HEK293 (cell line): ENCODE results near the gene CCDC150.

Source experiments
- CTCF ChIA-PET: fragments of 350-600 bp; formaldehyde crosslinking; extraction: SDS; loops from one replicate; lab custom pipeline; 2021; ENCODE audit warnings: antibody characterized with exemption; lab: Yijun Ruan, JAX
- POLR2A ChIA-PET: fragments of 300-600 bp; formaldehyde crosslinking; extraction: SDS; loops from one replicate; lab custom pipeline; 2020; ENCODE audit warnings: antibody characterized with exemption, inconsistent platforms; lab: Yijun Ruan, JAX
- H3K27ac ChIP-seq: fragments of 200-500 bp; sonication (Bioruptor generic); 2 replicates; pipeline ENCODE4 v1.5.1; 2014; ENCODE audit warnings: low read depth, low read length, control low read depth, inconsistent platforms; ENCODE audit errors: extremely low read depth
- H3K36me3 ChIP-seq, 2 experiments: fragments of 200-500 bp in 1 of 2; sonication (Bioruptor generic) in 1 of 2; 1 replicate in 1 of 2; 2 replicates in 1 of 2; pipeline ENCODE4 v1.5.1; 2014 to 2017; ENCODE audit warnings: inconsistent platforms in 2 of 2, low read length in 2 of 2; ENCODE audit not compliant: control insufficient read depth in 2 of 2, insufficient read depth in 1 of 2
- H3K4me1 ChIP-seq: fragments of 200-500 bp; sonication (Bioruptor generic); 2 replicates; pipeline ENCODE4 v1.5.1; 2014; ENCODE audit warnings: mild to moderate bottlenecking, low read length, inconsistent platforms; ENCODE audit not compliant: control insufficient read depth, insufficient read depth
- H3K4me3 ChIP-seq: 2 replicates; pipeline ENCODE4 v1.5.1; 2011; ENCODE audit warnings: low read depth, mild to moderate bottlenecking, control low read depth, low read length, moderate library complexity
- H3K9me3 ChIP-seq: fragments of 200-500 bp; sonication (Bioruptor generic); 2 replicates; pipeline ENCODE4 v1.5.1; 2014; ENCODE audit warnings: low read depth, low read length, inconsistent platforms; ENCODE audit not compliant: control insufficient read depth, insufficient read depth
- ATF2 ChIP-seq: fragments of 450-650 bp; formaldehyde crosslinking; IDR thresholded peaks from 2 replicates; pipeline ENCODE4 v1.5.1; 2016; ENCODE audit warnings: missing biosample characterization, missing genetic modification characterization, low read depth
- BCL11A ChIP-seq: fragments of 450-650 bp; formaldehyde crosslinking; IDR thresholded peaks from 2 replicates; pipeline ENCODE4 v1.5.1; 2016; ENCODE audit warnings: low read depth, missing biosample characterization, missing genetic modification characterization
- GLI4 ChIP-seq: fragments of 450-650 bp; formaldehyde crosslinking; IDR thresholded peaks from 2 replicates; pipeline ENCODE4 v1.5.1; 2016; ENCODE audit warnings: missing biosample characterization, missing genetic modification characterization
- HOXD13 ChIP-seq: sonication (generic); formaldehyde crosslinking; IDR thresholded peaks from 2 replicates; pipeline ENCODE4 v1.8.0; 2022; ENCODE audit warnings: missing genetic modification reagents, borderline replicate concordance
- MEIS1 ChIP-seq: sonication (generic); formaldehyde crosslinking; IDR thresholded peaks from 2 replicates; pipeline ENCODE4 v1.8.1; 2022; ENCODE audit warnings: missing genetic modification reagents, mild to moderate bottlenecking, borderline replicate concordance
- PATZ1 ChIP-seq: fragments of 450-650 bp; formaldehyde crosslinking; IDR thresholded peaks from 2 replicates; pipeline ENCODE4 v1.5.1; 2016; ENCODE audit warnings: missing biosample characterization, missing genetic modification characterization
- ZBTB8A ChIP-seq: fragments of 450-650 bp; formaldehyde crosslinking; IDR thresholded peaks from 2 replicates; pipeline ENCODE4 v1.5.1; 2016; ENCODE audit warnings: missing biosample characterization, missing genetic modification characterization
- ZNF114 ChIP-seq: fragments of 450-650 bp; formaldehyde crosslinking; IDR thresholded peaks from 2 replicates; pipeline ENCODE4 v1.5.0; 2017; ENCODE audit warnings: missing biosample characterization, missing genetic modification characterization
- ZNF16 ChIP-seq: fragments of 450-650 bp; formaldehyde crosslinking; IDR thresholded peaks from 2 replicates; pipeline ENCODE4 v1.5.1; 2016; ENCODE audit warnings: low read depth, missing biosample characterization, missing genetic modification characterization
- ZNF18 ChIP-seq: fragments of 450-650 bp; formaldehyde crosslinking; IDR thresholded peaks from 2 replicates; pipeline ENCODE4 v1.5.1; 2016; ENCODE audit warnings: missing biosample characterization, missing genetic modification characterization
- ZNF184 ChIP-seq: fragments of 450-650 bp; IDR thresholded peaks from 2 replicates; pipeline ENCODE4 v1.5.1; 2018; ENCODE audit warnings: missing biosample characterization, mild to moderate bottlenecking, missing genetic modification characterization
- ZNF211 ChIP-seq: fragments of 450-650 bp; formaldehyde crosslinking; IDR thresholded peaks from 2 replicates; pipeline ENCODE4 v1.5.1; 2016; ENCODE audit warnings: low read depth, missing biosample characterization, missing genetic modification characterization
- ZNF335 ChIP-seq: fragments of 450-650 bp; formaldehyde crosslinking; conservative IDR thresholded peaks from 2 replicates; pipeline ENCODE4 v1.5.1; 2016; ENCODE audit warnings: missing biosample characterization, missing genetic modification characterization
- ZNF362 ChIP-seq: fragments of 450-650 bp; formaldehyde crosslinking; IDR thresholded peaks from 2 replicates; pipeline ENCODE4 v1.5.1; 2016; ENCODE audit warnings: missing biosample characterization, missing genetic modification characterization
- ZNF561 ChIP-seq: fragments of 450-650 bp; IDR thresholded peaks from 2 replicates; pipeline ENCODE4 v1.5.1; 2018; ENCODE audit warnings: missing biosample characterization, missing genetic modification characterization, borderline replicate concordance
- ZNF571 ChIP-seq: fragments of 450-650 bp; formaldehyde crosslinking; IDR thresholded peaks from 2 replicates; pipeline ENCODE4 v1.5.0; 2017; ENCODE audit warnings: missing biosample characterization, missing genetic modification characterization
- ZNF629 ChIP-seq: fragments of 450-650 bp; formaldehyde crosslinking; IDR thresholded peaks from 2 replicates; pipeline ENCODE4 v1.5.1; 2017; ENCODE audit warnings: missing biosample characterization, missing genetic modification characterization
- ZNF664 ChIP-seq: fragments of 450-650 bp; formaldehyde crosslinking; IDR thresholded peaks from 2 replicates; pipeline ENCODE4 v1.5.1; 2016; ENCODE audit warnings: missing biosample characterization, missing genetic modification characterization
- ZNF692 ChIP-seq: fragments of 450-650 bp; formaldehyde crosslinking; IDR thresholded peaks from 2 replicates; pipeline ENCODE4 v1.5.1; 2016; ENCODE audit warnings: missing biosample characterization, missing genetic modification characterization
- ZNF747 ChIP-seq: fragments of 450-650 bp; formaldehyde crosslinking; IDR thresholded peaks from 2 replicates; pipeline ENCODE4 v1.5.1; 2016; ENCODE audit warnings: missing biosample characterization, missing genetic modification characterization
- ZSCAN23 ChIP-seq: fragments of 450-650 bp; formaldehyde crosslinking; IDR thresholded peaks from 2 replicates; pipeline ENCODE4 v1.5.1; 2016; ENCODE audit warnings: missing biosample characterization, missing genetic modification characterization
- ZSCAN5A ChIP-seq: fragments of 450-650 bp; formaldehyde crosslinking; IDR thresholded peaks from 2 replicates; pipeline ENCODE4 v1.5.1; 2016; ENCODE audit warnings: missing biosample characterization, missing genetic modification characterization

The CCDC150 gene

GRCh38 chr2:196739031-196739430, 99.5 kb downstream of the CCDC150 start:
- POLR2A ChIA-PET, result no interaction called here

GRCh38 chr2:196742216-196742615, 102.7 kb downstream of the CCDC150 start:
- ChIA-PET CTCF (interaction anchor here (4.4 kb wide), 1 partner anchor 9 kb away, joined by 20 read pairs; no protein-coding TSS in a partner anchor), POLR2A (no interaction called here)
- Histone ChIP-seq H3K36me3 (peaks cover 0 to 14% of the 10 kb centered on the region in 2 experiments; a peak in 2 of 3 replicates), H3K27ac (no peak overlapping the region), H3K4me3 (no peak overlapping the region), H3K9me3 (no peaks in the 10 kb centered on the region), H3K4me1 (no peaks in the 10 kb centered on the region)
- TF ChIP-seq ZNF335 (tag by site-specific recombination) (no peak), ZNF16 (no peak), GLI4 (tag by site-specific recombination) (no peak), ZNF664 (tag by site-specific recombination) (no peak), BCL11A (tag by site-specific recombination) (no peak), ZNF629 (tag by site-specific recombination) (no peak)

More at GRCh38 chr2:196739031-196739430, 99.5 kb downstream of the CCDC150 start:
- Histone ChIP-seq H3K27ac (no peak overlapping the region), H3K9me3 (no peaks in the 10 kb centered on the region), H3K4me3 (no peak overlapping the region), H3K36me3 (peaks cover under 1 to 30% of the 10 kb centered on the region in 2 experiments), H3K4me1 (no peaks in the 10 kb centered on the region)
- CTCF ChIA-PET, result interaction anchor here (4.4 kb wide), 1 partner anchor 12 kb away, joined by 20 read pairs; no protein-coding TSS in a partner anchor
- TF ChIP-seq HOXD13 (CRISPR knock-in tag), result no peak
- TF ChIP-seq ZNF18 (tag by site-specific recombination), result no peak
- no peak for TF ChIP-seq ZNF362 (tag by site-specific recombination)
- TF ChIP-seq MEIS1 (CRISPR knock-in tag), result no peak
- no peak for TF ChIP-seq ZBTB8A
- TF ChIP-seq ZSCAN23 (tag by site-specific recombination), result no peak
- no peak for TF ChIP-seq ZNF747

GRCh38 chr2:196742685-196743084, 103.2 kb downstream of the CCDC150 start:
- POLR2A ChIA-PET, result no interaction called here
- CTCF ChIA-PET, result interaction anchor here (0.6 to 4.4 kb wide), 2 partner anchors 8 to 76 kb away, joined by 3 to 20 read pairs; no protein-coding TSS in a partner anchor
- Histone ChIP-seq H3K27ac (no peak overlapping the region), H3K4me1 (no peaks in the 10 kb centered on the region), H3K9me3 (no peaks in the 10 kb centered on the region), H3K36me3 (peaks cover 0 to 14% of the 10 kb centered on the region in 2 experiments; a peak in 1 of 3 replicates), H3K4me3 (no peak overlapping the region)
- TF ChIP-seq ZSCAN5A (tag by site-specific recombination) (no peak), ZNF561 (no peak), ZNF114 (no peak), ZNF335 (tag by site-specific recombination) (no peak), PATZ1 (tag by site-specific recombination) (no peak), ZNF571 (tag by site-specific recombination) (no peak), ATF2 (no peak), ZNF692 (tag by site-specific recombination) (no peak), ZNF211 (tag by site-specific recombination) (no peak), ZNF184 (tag by site-specific recombination) (no peak)
